Endometrium (tissue), 2 donors: ENCODE data around the gene OR5F1.

Source experiments
- FAIRE-seq: peaks from 2 replicates; lab custom pipeline; 2012; peaks lifted over from hg19 to GRCh38; lab: Jason Lieb, UNC
- donor health status: control.
- donor health status: control.

Gene OR5F1

DNA sequence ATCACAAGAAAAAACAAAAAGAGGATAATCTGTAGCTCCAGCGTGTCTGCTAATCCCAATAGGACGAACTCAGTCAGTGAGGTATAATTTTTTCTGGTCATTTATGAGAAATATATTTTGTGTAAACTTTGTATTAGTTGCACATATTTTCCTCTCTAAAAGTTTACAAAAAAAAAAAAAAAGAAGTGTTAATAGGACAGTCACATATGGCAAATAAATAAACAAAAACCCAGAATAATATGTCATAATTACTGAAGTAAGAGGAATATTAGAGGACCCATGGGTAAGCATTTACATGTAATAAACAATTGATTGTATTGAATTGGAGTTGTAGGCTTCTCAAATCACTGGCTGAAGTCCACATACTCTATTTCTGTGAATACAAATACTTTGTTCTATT, at the start of gene OR5F1:
Gene OR5F1 (minus strand): TSS at position 101 of the 400 bp plus-strand sequence. CDS start 0 bp downstream, at position 101.
- no peak for FAIRE-seq

DNA sequence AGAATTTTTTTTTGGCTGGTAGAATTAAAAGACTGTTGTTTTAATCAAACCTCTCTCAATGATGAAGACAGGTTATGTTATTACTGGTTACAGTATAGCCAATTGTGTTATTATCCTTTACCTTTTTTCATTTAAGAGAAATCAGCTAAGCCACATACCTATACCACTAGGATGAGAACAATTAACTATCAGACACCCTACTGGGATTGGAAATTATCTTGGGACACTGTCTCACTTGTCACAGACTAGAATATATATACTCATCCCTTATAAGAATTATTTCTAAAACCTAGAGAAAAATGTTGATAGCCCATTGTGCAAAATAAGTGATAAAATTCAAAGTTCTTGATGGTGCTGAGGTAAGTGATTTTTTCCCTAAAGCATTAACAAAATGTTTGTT, 32.9 kb upstream of the OR5F1 start, which contains the start of gene OR5AS1:
Gene OR5AS1 (plus strand): TSS at position 301 of the 400 bp plus-strand sequence. CDS start 2,765 bp downstream, outside the sequence.
- FAIRE-seq = no peak

DNA sequence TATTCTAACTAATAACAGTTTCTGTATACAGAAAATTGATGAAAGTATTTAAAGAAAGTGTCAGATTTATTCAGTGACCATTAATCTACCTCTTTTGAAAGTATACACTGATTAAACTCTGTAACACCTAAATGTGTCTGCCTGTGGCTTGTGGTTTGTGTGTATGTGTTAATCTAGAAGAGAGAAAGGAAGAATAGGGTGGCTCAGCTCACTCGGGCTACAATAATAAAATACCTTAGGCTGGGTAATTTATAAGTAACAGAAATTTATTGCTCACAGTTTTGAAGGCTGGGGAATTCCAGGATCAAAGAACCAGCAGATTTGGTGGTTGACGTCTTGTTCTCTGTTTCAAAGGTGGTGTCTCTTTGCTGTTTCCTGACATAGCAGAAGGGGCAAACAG, 19.4 kb upstream of the OR5F1 start:
- FAIRE-seq = no peak

DNA sequence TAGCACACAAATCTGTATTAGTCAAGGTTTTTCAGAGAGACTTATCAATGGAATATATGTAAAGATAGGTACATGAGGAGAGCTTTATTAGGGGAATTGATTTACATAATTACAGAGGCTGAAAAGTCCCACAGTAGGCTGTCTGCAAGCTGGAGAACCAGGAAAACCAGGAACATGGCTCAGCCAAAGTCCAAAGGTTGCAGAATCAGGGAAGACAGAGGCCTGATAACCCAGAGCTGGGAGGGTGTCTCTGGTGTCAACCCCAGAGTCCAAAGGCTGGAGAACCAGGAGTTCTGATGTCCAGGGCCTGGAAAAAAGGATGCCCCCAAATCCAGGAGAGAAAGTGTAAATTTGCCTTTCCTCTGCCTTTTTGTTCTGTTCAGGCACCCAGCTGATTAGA, 16.3 kb upstream of the OR5F1 start:
- FAIRE-seq = no peak

DNA sequence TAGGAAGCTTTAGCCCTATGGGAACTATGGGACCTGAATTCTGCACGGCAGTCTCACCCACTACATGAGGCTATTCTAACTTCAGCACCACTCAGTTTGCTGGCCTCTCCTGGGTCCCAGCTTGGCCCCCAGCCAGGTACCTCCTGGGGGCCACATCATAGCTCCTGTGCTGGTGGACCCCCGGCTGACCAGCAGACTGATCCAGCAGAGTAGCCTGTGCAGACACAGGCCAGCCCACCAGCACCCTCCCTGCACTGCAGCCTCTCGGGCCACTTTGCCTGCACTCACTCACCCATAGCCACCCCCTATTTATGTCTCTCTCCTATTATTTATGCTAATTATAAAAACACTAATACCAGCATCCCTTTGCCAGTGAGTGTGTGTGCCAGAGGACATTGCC, 23.5 kb downstream of the OR5F1 start:
- no peak for FAIRE-seq

DNA sequence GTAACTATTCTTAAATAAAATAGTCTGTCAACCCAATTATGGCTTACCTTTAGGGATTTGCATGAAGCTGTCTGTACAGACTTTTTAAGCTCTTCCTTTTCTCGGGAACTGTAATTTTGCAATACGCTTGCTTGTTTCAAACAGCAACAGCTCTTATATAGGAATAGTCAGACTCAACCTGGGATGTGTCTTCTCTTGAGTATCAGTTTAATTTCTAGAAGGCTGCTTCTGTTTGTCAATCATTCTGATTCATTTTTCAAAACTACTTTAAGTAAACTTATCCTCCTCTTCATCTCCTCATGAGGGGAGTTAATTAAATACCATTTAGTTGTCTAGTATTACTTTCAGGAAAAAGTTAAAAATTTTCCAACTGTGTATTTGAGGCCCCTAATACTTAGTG, 24.6 kb downstream of the OR5F1 start, which contains the start of gene OR10AG1:
Gene OR10AG1 (minus strand): TSS at position 101 of the 400 bp plus-strand sequence. CDS start 38 bp downstream, at position 63.
- no peak for FAIRE-seq

DNA sequence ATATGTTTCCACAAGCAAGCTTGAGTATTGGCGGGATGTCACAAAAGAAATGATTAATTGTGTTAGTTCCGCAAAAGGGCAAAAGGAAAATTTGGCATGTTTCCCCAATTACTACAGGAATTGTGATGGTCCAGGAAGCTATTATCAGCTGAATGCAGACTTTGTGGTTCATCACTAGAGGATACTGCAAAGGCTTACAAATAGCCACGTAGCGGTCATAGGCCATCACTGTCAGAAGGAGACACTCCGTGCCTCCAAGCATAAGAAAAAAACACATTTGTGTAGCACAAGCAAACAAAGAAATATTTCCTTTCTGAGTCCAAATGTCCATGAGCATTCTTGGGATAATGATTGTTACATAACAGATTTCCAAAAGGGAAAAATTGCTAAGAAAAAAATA, 26.5 kb downstream of the OR5F1 start:
- FAIRE-seq = no peak

DNA sequence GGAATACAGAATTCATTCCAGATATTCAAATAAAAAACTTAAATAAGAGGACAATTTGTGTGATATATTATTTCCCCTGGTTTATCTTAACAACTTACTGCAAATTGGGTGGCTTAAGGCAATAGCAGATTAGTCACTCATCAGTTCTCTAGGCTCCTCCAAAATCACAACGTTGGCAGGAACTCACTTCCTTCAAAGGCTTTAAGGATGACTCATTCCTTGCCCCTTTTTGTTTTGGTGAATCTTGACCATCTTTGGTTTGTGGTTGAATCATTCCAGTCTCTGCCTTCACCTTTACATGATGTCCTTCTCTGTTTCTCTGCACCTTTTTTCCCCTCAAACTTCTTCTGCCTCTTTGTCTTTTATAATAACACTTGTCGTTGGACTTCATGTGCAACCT, 28.0 kb downstream of the OR5F1 start:
- no peak for FAIRE-seq

DNA sequence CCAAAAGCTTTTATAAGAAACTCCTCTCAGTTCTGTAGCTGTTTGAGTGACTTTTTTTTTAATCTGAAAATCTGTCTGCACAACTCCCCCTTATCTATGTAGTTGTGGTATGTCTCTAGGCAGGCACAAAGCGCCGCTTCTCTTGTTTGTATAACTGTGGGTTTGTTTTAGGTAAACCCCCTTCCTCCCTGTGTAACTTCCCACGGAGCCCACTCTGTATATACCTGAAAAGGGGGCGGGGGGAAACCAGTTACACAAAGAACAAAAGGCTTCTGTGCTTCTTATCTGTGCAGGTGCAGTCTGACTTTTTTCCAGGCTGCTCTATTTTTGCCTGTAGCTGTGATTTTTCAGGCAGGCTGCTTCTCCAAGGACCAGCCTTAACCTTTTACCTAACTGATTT, 37.9 kb downstream of the OR5F1 start:
- no peak for FAIRE-seq

DNA sequence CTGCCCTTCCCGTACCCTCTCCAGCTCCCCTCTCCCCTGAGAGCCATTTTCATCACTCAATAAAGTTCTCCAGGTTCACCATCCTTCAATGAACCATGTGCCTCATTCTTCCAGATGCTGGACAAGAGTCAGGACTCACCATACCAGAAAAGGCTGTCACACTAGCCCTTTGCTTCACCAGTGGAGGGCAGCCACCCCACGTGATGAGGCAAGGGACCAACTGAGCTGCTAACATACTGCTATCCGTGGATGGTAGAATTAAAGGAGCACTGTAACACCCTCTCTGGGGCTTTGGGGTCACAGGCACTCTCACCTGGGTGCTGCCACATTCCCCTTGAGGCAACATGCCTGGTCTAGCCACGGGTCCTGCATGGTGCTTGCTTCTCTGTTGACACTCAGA, 45.1 kb downstream of the OR5F1 start:
- FAIRE-seq = no peak
